Mesendoderm (in vitro differentiated cells): ENCODE data around the gene RPL13.
A peak's percentile ranks its signal among the peaks of the same experiment; 100 is the strongest.

Experiments
- DNase-seq: peaks from one replicate; pipeline ENCODE4 v3.0.0; 2013
- H2AK5ac ChIP-seq: 2 replicates; pipeline ENCODE4 v1.6.1; 2013; ENCODE audit warnings: low read length, inconsistent platforms
- H2BK120ac ChIP-seq: 2 replicates; pipeline ENCODE4 v1.6.1; 2013; ENCODE audit warnings: low read depth, mild to moderate bottlenecking, low read length, moderate library complexity, mixed read lengths
- H2BK15ac ChIP-seq: replicated peaks from 2 replicates; pipeline ENCODE4 v1.6.1; 2013; ENCODE audit warnings: low read depth, mild to moderate bottlenecking, moderate library complexity
- H2BK5ac ChIP-seq: 2 replicates; pipeline ENCODE4 v1.6.1; 2013; ENCODE audit warnings: low read length, inconsistent platforms
- H3K18ac ChIP-seq: 2 replicates; pipeline ENCODE4 v1.6.1; 2013; ENCODE audit warnings: mild to moderate bottlenecking, low read length, mixed read lengths
- H3K23ac ChIP-seq: one replicate; pipeline ENCODE4 v1.6.1; 2013; ENCODE audit warnings: low read length
- H3K27ac ChIP-seq: 2 replicates; pipeline ENCODE4 v1.5.1; 2013; ENCODE audit warnings: low read depth, mild to moderate bottlenecking, inconsistent platforms, low read length, moderate library complexity
- H3K27me3 ChIP-seq: 2 replicates; pipeline ENCODE4 v1.6.1; 2013; ENCODE audit warnings: low read length, control low read depth, mild to moderate bottlenecking, inconsistent platforms; ENCODE audit not compliant: insufficient read depth, poor library complexity
- H3K36me3 ChIP-seq: 2 replicates; pipeline ENCODE4 v1.6.1; 2013; ENCODE audit warnings: low read length, inconsistent platforms; ENCODE audit not compliant: control insufficient read depth, insufficient read depth
- H3K4ac ChIP-seq: one replicate; pipeline ENCODE4 v1.6.1; 2013; ENCODE audit warnings: low read depth, mild to moderate bottlenecking, low read length, moderate library complexity
- H3K4me1 ChIP-seq: 2 replicates; pipeline ENCODE4 v1.6.1; 2013; ENCODE audit warnings: low read depth, low read length, inconsistent platforms; ENCODE audit not compliant: control insufficient read depth
- H3K4me2 ChIP-seq: 2 replicates; pipeline ENCODE4 v1.6.1; 2013; ENCODE audit warnings: low read length
- H3K4me3 ChIP-seq: 2 replicates; pipeline ENCODE4 v1.5.1; 2013; ENCODE audit warnings: mild to moderate bottlenecking, low read length
- H3K56ac ChIP-seq: one replicate; pipeline ENCODE4 v1.6.1; 2013; ENCODE audit warnings: low read length
- H3K79me1 ChIP-seq: 2 replicates; pipeline ENCODE4 v1.6.1; 2013; ENCODE audit warnings: low read length, inconsistent platforms
- H3K79me2 ChIP-seq: 2 replicates; pipeline ENCODE4 v1.6.1; 2013; ENCODE audit warnings: mild to moderate bottlenecking, low read length; ENCODE audit not compliant: control insufficient read depth, insufficient read depth
- H3K9ac ChIP-seq: 2 replicates; pipeline ENCODE4 v1.6.1; 2013; ENCODE audit warnings: low read length, inconsistent platforms
- H4K5ac ChIP-seq: one replicate; pipeline ENCODE4 v1.6.1; 2013; ENCODE audit warnings: low read length
- H4K8ac ChIP-seq: one replicate; pipeline ENCODE4 v1.6.1; 2013; ENCODE audit warnings: low read depth, mild to moderate bottlenecking, control low read depth, low read length, moderate library complexity
- WGBS: extraction: QIAGEN DNeasy Blood & Tissue Kit; methylation state at CpG from one replicate; pipeline ENCODE4 v1.1.7; 2013; ENCODE audit warnings: low lambda C conversion rate, missing lambda C conversion rate; ENCODE audit not compliant: insufficient coverage; ENCODE audit errors: extremely low coverage; 5-methylcytosine and 5-hydroxymethylcytosine counted together

The RPL13 gene

DNA sequence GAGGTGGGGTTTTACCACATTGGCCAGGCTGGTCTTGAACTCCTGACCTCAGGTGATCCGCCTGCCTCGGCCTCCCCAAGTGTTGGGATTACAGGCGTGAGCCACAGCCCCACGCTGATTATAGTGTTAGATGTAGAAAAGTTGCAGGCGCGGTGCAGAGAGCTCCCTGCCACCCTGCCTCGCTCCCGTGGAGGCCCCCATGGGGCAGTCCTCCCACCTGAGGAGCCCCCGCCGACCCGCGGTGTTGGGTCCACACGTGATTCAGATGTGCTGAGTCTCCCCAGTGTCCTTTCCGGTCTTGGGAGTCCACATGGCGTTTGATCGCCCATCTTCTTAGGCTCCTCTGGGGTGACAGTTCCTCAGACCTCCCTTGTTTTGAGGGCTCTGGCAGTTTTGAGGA lies 5.2 kb upstream of the RPL13 start:
- no peak overlapping the region for H4K5ac ChIP-seq
- no peak overlapping the region for H2AK5ac ChIP-seq
- no peaks in the 10 kb centered on the region for H3K4me1 ChIP-seq
- no peaks in the 10 kb centered on the region for H3K79me2 ChIP-seq
- H4K8ac ChIP-seq = no peak overlapping the region
- no CpG with 5 or more reads among the region's 16 CpGs for WGBS
- no peak overlapping the region for H3K23ac ChIP-seq
- no peak overlapping the region for H3K27ac ChIP-seq
- H3K36me3 ChIP-seq = peaks cover 11% of the 10 kb centered on the region
- no peak overlapping the region for H3K4ac ChIP-seq
- H3K27me3 ChIP-seq = no peaks in the 10 kb centered on the region
- no peak for DNase-seq
- no peak overlapping the region for H3K9ac ChIP-seq
- H2BK120ac ChIP-seq = no peak overlapping the region
- no peak overlapping the region for H3K18ac ChIP-seq
- no peak overlapping the region for H2BK5ac ChIP-seq
- H3K4me2 ChIP-seq = no peak overlapping the region
- no peak overlapping the region for H3K4me3 ChIP-seq
- no peaks in the 10 kb centered on the region for H3K79me1 ChIP-seq
- H2BK15ac ChIP-seq = no peak overlapping the region
- H3K56ac ChIP-seq = no peak overlapping the region

DNA sequence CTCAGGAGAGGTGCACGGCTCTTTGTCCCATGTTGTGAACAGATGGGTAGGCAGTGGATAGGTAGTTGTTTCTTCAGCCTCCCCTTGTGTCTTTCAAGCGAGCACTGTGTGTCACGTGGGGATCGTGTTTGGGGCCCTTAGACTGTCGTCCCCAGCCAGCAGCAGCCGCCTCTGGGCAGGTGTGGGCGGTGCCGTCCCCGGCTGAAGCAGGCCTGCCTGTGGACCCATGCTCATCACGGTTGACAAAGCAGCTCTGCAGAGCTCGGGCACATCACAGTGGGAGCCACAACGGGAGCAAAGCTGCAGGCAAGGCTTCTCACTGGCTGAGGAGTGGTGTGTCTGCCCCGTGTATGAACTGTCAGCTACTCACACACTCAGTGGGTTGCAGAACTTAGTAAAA lies 4.7 kb upstream of the RPL13 start:
- Histone ChIP-seq H3K23ac (no peak overlapping the region), H4K8ac (no peak overlapping the region), H3K79me1 (no peaks in the 10 kb centered on the region), H4K5ac (no peak overlapping the region), H3K27me3 (no peaks in the 10 kb centered on the region), H3K9ac (no peak overlapping the region), H3K36me3 (peaks cover 11% of the 10 kb centered on the region), H3K27ac (no peak overlapping the region), H2AK5ac (no peak overlapping the region), H2BK15ac (no peak overlapping the region), H2BK120ac (no peak overlapping the region), H3K4me3 (no peak overlapping the region), H2BK5ac (no peak overlapping the region), H3K4me1 (no peaks in the 10 kb centered on the region), H3K4ac (no peak overlapping the region), H3K56ac (no peak overlapping the region), H3K79me2 (peaks cover 2% of the 10 kb centered on the region), H3K4me2 (no peak overlapping the region), H3K18ac (no peak overlapping the region)
- no peak for DNase-seq
- WGBS = no CpG with 5 or more reads among the region's 13 CpGs

DNA sequence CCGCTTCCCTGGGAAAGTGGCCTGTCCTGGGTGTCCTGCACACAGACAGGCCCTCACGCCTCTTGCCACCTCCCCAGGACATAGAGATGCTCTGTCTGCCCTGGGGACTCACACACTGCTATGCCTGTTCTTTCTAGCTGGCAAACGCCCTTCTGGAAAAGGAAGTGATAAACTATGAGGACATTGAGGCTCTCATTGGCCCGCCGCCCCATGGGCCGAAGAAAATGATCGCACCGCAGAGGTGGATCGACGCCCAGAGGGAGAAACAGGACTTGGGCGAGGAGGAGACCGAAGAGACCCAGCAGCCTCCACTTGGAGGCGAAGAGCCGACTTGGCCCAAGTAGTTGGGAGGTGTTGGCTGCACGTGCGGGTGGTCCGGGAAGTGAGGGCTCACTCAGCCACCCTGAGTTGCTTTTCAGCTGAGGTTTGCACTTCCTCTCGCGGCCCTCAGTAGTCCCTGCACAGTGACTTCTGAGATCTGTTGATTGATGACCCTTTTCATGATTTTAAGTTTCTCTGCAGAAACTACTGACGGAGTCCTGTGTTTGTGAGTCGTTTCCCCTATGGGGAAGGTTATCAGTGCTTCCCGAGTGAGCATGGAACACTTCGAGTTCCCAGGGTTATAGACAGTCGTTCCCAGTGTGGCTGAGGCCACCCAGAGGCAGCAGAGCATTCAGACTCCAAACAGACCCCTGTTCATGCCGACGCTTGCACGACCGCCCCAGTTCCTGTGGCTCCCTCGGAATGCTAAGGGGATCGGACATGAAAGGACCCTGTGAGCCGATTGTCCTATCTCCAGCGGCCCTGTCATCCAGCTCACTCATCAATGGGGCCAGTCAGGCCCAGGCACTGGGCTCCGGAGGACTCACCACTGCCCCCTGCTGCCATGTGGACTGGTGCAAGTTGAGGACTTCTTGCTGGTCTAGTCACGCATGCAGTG lies 3.5 kb upstream of the RPL13 start:
- peaks cover 12% of the 10 kb centered on the region for H3K36me3 ChIP-seq
- H3K4me1 ChIP-seq = no peaks in the 10 kb centered on the region
- no peak overlapping the region for H3K56ac ChIP-seq
- WGBS = no CpG with 5 or more reads among the region's 34 CpGs
- H2BK5ac ChIP-seq = no peak overlapping the region
- no peak overlapping the region for H3K9ac ChIP-seq
- peak; percentile 93 for DNase-seq
- no peak overlapping the region for H3K4ac ChIP-seq
- H3K27ac ChIP-seq = no peak overlapping the region
- H4K5ac ChIP-seq = no peak overlapping the region
- H3K4me2 ChIP-seq = no peak overlapping the region
- no peak overlapping the region for H3K18ac ChIP-seq
- no peak overlapping the region for H4K8ac ChIP-seq
- no peak overlapping the region for H3K23ac ChIP-seq
- H3K79me1 ChIP-seq = peaks cover under 1% of the 10 kb centered on the region
- H2BK120ac ChIP-seq = no peak overlapping the region
- H3K79me2 ChIP-seq = peaks cover 15% of the 10 kb centered on the region
- no peak overlapping the region for H3K4me3 ChIP-seq
- H3K27me3 ChIP-seq = no peaks in the 10 kb centered on the region
- H2AK5ac ChIP-seq = no peak overlapping the region
- H2BK15ac ChIP-seq = no peak overlapping the region

DNA sequence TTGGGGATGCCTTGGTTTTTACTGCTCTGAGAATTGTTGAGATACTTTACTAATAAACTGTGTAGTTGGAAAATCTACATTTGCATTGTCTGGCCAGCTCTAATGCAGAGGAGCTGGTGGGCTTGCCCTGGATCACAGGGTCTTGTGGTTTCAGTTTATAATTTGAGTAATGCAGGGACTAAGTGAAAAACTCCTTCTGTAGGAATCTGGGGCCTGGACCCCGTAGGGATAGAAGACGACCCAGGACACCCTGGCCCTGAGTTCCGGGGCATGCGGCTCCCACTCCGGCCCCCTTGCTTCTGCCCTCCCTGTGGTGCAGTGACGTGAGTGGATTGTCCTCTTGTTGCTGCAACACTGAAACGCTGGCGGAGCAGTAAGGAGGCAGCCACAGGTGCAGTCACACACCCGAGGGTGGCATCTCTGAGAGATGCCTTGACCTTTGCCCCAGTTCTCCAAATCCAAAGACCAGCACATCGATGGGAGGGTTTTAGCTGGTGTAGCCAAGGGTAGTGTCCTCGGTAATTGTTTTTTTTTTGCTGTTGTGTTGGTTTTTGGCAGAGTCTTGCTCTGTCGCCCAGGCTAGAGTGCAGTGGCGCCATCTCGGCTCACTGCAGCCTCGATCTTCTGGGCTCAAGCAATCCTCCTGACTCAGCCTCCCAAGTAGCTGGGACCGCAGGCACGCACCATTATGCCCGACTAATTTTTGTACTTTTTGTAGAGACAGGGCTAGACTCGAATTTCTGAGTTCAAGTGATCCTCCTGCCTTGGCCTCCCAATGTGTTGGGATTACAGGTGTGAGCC lies 2.6 kb upstream of the RPL13 start:
- H3K27ac ChIP-seq = no peak overlapping the region
- no CpG with 5 or more reads among the region's 19 CpGs for WGBS
- no peak overlapping the region for H4K5ac ChIP-seq
- H4K8ac ChIP-seq = no peak overlapping the region
- no peak overlapping the region for H3K9ac ChIP-seq
- no peak overlapping the region for H3K4ac ChIP-seq
- no peak overlapping the region for H2BK5ac ChIP-seq
- H3K36me3 ChIP-seq = peaks cover 16% of the 10 kb centered on the region
- H2BK15ac ChIP-seq = no peak overlapping the region
- DNase-seq = no peak
- peaks cover 4% of the 10 kb centered on the region for H3K79me1 ChIP-seq
- H3K4me1 ChIP-seq = peaks cover 2% of the 10 kb centered on the region
- no peak overlapping the region for H3K18ac ChIP-seq
- no peak overlapping the region for H2AK5ac ChIP-seq
- H3K27me3 ChIP-seq = no peaks in the 10 kb centered on the region
- H3K23ac ChIP-seq = no peak overlapping the region
- no peak overlapping the region for H3K56ac ChIP-seq
- H3K79me2 ChIP-seq = peaks cover 22% of the 10 kb centered on the region
- no peak overlapping the region for H2BK120ac ChIP-seq
- no peak overlapping the region for H3K4me3 ChIP-seq
- H3K4me2 ChIP-seq = no peak overlapping the region

DNA sequence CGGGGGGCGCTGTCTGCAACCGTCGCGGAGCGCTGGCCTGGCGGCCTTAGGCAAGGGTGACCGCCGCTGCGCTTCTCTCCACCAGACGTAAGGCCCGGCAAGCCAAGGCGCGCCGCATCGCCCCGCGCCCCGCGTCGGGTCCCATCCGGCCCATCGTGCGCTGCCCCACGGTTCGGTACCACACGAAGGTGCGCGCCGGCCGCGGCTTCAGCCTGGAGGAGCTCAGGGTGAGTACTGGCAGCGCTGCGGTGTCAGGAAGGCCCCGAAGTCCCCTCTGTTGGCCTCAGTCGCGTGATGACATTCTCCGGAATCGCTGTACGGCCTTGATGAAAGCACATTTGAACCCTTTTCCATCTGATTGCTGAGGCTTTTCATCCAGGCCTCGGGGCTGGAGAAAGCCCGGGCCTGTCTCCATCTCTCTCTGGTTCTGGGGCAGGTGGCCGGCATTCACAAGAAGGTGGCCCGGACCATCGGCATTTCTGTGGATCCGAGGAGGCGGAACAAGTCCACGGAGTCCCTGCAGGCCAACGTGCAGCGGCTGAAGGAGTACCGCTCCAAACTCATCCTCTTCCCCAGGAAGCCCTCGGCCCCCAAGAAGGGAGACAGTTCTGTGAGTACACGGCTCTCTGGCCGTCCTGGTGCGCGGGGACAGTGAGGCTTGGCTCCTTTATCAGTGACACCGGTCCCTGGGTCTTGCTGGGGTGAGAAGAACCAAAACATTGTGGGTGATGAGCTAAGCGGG lies 831 bp downstream of the RPL13 start:
- Histone ChIP-seq H3K9ac (peak overlapping the region; percentile 97), H4K8ac (no peak overlapping the region), H3K27ac (peak overlapping the region; percentile 80), H3K36me3 (peaks cover 24% of the 10 kb centered on the region), H3K4ac (peak overlapping the region; percentile 98), H3K4me1 (peaks cover 2% of the 10 kb centered on the region), H3K4me3 (peak overlapping the region; percentile 91), H2BK120ac (no peak overlapping the region), H3K23ac (peak overlapping the region; percentile 15), H3K27me3 (no peaks in the 10 kb centered on the region), H2BK15ac (no peak overlapping the region), H3K79me2 (peaks cover 28% of the 10 kb centered on the region), H3K79me1 (peaks cover 15% of the 10 kb centered on the region), H2BK5ac (no peak overlapping the region), H2AK5ac (no peak overlapping the region), H3K4me2 (peak overlapping the region; percentile 68), H4K5ac (no peak overlapping the region), H3K18ac (peak overlapping the region; percentile 62), H3K56ac (peak overlapping the region; percentile 96)
- DNase-seq = no peak
- WGBS = no CpG with 5 or more reads among the region's 58 CpGs
